BLaER1 (cell line): Measurements from ENCODE around the gene BAD.
"Not testable (repeated sequence)": the region's sequence is repeated elsewhere in the genome, so short reads cannot be mapped to it uniquely, and the experiment has no call there.

Experiments
- H3K27ac ChIP-seq: shearing (Covaris generic); formaldehyde crosslinking; 2 replicates; pipeline ENCODE4 v1.8.1; 2022
- H3K27me3 ChIP-seq: shearing (Covaris generic); formaldehyde crosslinking; 2 replicates; pipeline ENCODE4 v1.8.1; 2022
- H3K36me3 ChIP-seq: shearing (Covaris generic); formaldehyde crosslinking; 2 replicates; pipeline ENCODE4 v1.8.1; 2022
- H3K4me1 ChIP-seq: shearing (Covaris generic); formaldehyde crosslinking; 2 replicates; pipeline ENCODE4 v1.8.1; 2022
- H3K4me2 ChIP-seq: shearing (Covaris generic); formaldehyde crosslinking; 2 replicates; pipeline ENCODE4 v1.8.1; 2022
- H3K4me3 ChIP-seq: shearing (Covaris generic); formaldehyde crosslinking; 2 replicates; pipeline ENCODE4 v1.8.1; 2022
- H3K9ac ChIP-seq: shearing (Covaris generic); formaldehyde crosslinking; 2 replicates; pipeline ENCODE4 v1.8.1; 2022
- H3K9me3 ChIP-seq: shearing (Covaris generic); formaldehyde crosslinking; 2 replicates; pipeline ENCODE4 v1.8.1; 2022
- H4K20me1 ChIP-seq: shearing (Covaris generic); formaldehyde crosslinking; 2 replicates; pipeline ENCODE4 v1.8.1; 2022
- Cebpa-rat ChIP-seq: shearing (Covaris generic); IDR thresholded peaks from 2 replicates; pipeline ENCODE4 v1.8.1; 2022

BAD gene

GRCh38 chr11:64322925-64323260 lies 38.4 kb upstream of the BAD start:
- 0 out of 2 replicates have a peak overlapping the region, but pooled peaks have one; percentile 22 for H3K9ac ChIP-seq
- H3K9me3 ChIP-seq, result no peaks in the 10 kb centered on the region
- 0 out of 2 replicates have a peak overlapping the region, but pooled peaks have one; percentile 9 for H3K27ac ChIP-seq
- no peak overlapping the region for H3K4me3 ChIP-seq
- peak overlapping the region; percentile 39 for H3K4me2 ChIP-seq
- peaks cover 32% of the 10 kb centered on the region for H3K36me3 ChIP-seq
- peaks cover 35% of the 10 kb centered on the region for H3K4me1 ChIP-seq
- H4K20me1 ChIP-seq, result no peaks in the 10 kb centered on the region
- TF ChIP-seq Cebpa-rat, result no peak
- no peaks in the 10 kb centered on the region for H3K27me3 ChIP-seq

GRCh38 chr11:64321533-64321932 lies 37.1 kb upstream of the BAD start:
- Histone ChIP-seq H3K4me3 (no peak overlapping the region), H3K4me2 (no peak overlapping the region), H3K9ac (no peak overlapping the region), H3K4me1 (peaks cover 37% of the 10 kb centered on the region), H3K27me3 (no peaks in the 10 kb centered on the region), H3K36me3 (peaks cover 32% of the 10 kb centered on the region), H3K9me3 (no peaks in the 10 kb centered on the region), H4K20me1 (peaks cover 4% of the 10 kb centered on the region; the same call in 1 of the 2 replicates), H3K27ac (no peak overlapping the region)
- TF ChIP-seq Cebpa-rat, result no peak

DNA sequence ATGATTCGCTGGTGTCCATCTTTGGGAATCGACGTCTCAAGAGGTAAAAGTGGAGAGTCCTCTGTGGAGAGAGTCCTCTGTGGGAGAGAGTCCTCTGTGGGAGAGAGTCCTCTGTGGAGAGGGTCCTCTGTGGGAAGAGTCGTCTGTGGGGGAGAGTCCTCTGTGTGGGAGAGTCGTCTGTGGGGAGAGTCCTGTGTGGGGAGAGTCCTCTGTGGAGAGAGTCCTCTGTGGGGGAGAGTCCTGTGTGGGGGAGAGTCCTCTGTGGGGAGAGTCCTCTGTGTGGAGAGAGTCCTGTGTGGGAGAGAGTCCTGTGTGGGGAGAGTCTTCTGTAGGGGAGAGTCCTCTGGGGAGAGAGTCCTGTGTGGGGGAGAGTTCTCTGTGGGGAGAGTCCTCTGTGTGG lies 36.6 kb upstream of the BAD start:
- no peak for TF ChIP-seq Cebpa-rat
- Histone ChIP-seq H3K27ac (no peak overlapping the region), H3K4me3 (no peak overlapping the region), H3K4me1 (peaks cover 42% of the 10 kb centered on the region), H3K9me3 (no peaks in the 10 kb centered on the region), H3K27me3 (no peaks in the 10 kb centered on the region), H4K20me1 (peaks cover 9% of the 10 kb centered on the region; the same call in 1 of the 2 replicates), H3K4me2 (no peak overlapping the region), H3K36me3 (peaks cover 36% of the 10 kb centered on the region), H3K9ac (no peak overlapping the region)

DNA sequence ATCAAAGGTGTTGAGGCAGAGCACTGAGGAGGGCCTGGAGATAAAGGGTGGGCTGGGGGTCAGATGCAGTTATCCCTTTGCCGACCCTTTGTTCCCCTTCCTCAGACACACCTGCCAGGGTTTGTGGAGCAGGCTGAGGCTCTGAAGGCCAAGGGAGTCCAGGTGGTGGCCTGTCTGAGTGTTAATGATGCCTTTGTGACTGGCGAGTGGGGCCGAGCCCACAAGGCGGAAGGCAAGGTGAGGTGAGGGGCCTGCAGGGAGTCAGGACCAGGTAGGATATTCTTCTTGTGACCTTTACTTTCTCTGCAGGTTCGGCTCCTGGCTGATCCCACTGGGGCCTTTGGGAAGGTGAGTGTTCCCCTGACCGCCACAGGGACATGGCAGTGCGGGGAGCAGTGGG lies 36.1 kb upstream of the BAD start:
- H3K9me3 ChIP-seq, result no peaks in the 10 kb centered on the region
- no peak for TF ChIP-seq Cebpa-rat
- H3K4me1 ChIP-seq, result peaks cover 45% of the 10 kb centered on the region
- H4K20me1 ChIP-seq, result peaks cover 11% of the 10 kb centered on the region; the same call in 1 of the 2 replicates
- H3K36me3 ChIP-seq, result peaks cover 41% of the 10 kb centered on the region
- no peak overlapping the region for H3K4me3 ChIP-seq
- no peak overlapping the region for H3K9ac ChIP-seq
- no peak overlapping the region for H3K27ac ChIP-seq
- no peaks in the 10 kb centered on the region for H3K27me3 ChIP-seq
- H3K4me2 ChIP-seq, result no peak overlapping the region

- Histone ChIP-seq H3K4me3 (peak overlapping the region; percentile 95), H3K4me2 (peak overlapping the region; percentile 97), H3K27ac (peak overlapping the region; percentile 95), H3K4me1 (peaks cover 45% of the 10 kb centered on the region), H3K9ac (peak overlapping the region; percentile 84; the same call in 1 of the 2 replicates), H3K36me3 (peaks cover 56% of the 10 kb centered on the region), H3K9me3 (no peaks in the 10 kb centered on the region), H3K27me3 (no peaks in the 10 kb centered on the region), H4K20me1 (peaks cover 18% of the 10 kb centered on the region; the same call in 1 of the 2 replicates)
- 0 out of 2 replicates have a peak, but pooled peaks have one; percentile 21 for TF ChIP-seq Cebpa-rat
Observed at GRCh38 chr11:64318766-64319761, 34.6 kb upstream of the BAD start.

DNA sequence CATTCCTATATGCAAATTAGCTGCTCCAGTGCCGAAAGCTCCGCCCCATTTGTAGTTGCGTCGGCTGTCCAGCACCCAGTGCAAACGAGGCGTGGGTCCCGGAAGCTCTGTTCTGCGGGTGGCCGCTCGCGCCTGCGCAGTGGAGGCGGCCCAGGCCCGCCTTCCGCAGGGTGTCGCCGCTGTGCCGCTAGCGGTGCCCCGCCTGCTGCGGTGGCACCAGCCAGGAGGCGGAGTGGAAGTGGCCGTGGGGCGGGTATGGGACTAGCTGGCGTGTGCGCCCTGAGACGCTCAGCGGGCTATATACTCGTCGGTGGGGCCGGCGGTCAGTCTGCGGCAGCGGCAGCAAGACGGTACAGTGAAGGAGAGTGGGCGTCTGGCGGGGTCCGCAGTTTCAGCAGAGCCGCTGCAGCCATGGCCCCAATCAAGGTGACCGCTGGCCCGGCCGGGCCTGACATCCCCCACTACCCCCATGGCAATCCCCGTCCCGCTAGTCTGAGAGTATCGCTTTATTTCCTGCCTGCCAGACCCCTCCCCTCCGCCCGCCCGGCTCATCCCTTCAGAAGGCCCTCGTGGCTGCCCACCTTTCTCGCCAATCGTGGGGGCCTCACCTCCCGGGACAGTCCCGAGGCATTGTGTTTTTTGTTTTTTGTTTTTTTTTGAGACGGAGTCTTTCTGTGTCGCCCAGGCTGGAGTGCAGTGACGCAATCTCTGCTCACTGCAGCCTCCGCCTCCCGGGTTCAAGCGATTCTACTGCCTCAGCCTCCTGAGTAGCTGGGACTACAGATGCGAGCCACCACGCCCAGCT lies 33.7 kb upstream of the BAD start, which contains the start of gene PRDX5:
PRDX5 (plus strand) TSS at position 161 of the 805 bp plus-strand sequence; CDS start at position 256, 95 bp downstream.
- peak; percentile 75 for TF ChIP-seq Cebpa-rat
- peak within 1 kb of the TSS; percentile 95 for H3K4me3 ChIP-seq
- H4K20me1 ChIP-seq, result peaks cover 27% of the 10 kb centered on the region; the same call in 1 of the 2 replicates
- peak within 1 kb of the TSS; percentile 95 for H3K27ac ChIP-seq
- H3K9ac ChIP-seq, result peak within 1 kb of the TSS; percentile 84
- peaks cover 65% of the 10 kb centered on the region for H3K36me3 ChIP-seq
- peak within 1 kb of the TSS; percentile 97 for H3K4me2 ChIP-seq
- H3K27me3 ChIP-seq, result no peaks in the 10 kb centered on the region
- H3K9me3 ChIP-seq, result no peaks in the 10 kb centered on the region
- peaks cover 36% of the 10 kb centered on the region for H3K4me1 ChIP-seq

- Histone ChIP-seq H3K4me1 (peaks cover 29% of the 10 kb centered on the region), H3K4me2 (peak within 1 kb of the TSS; percentile 97), H3K9ac (peak within 1 kb of the TSS; percentile 84), H4K20me1 (peaks cover 34% of the 10 kb centered on the region), H3K9me3 (no peaks in the 10 kb centered on the region), H3K36me3 (peaks cover 65% of the 10 kb centered on the region), H3K27ac (peak within 1 kb of the TSS; percentile 95), H3K27me3 (no peaks in the 10 kb centered on the region), H3K4me3 (peak within 1 kb of the TSS; percentile 95)
- TF ChIP-seq Cebpa-rat, result no peak
Observed at GRCh38 chr11:64317325-64317960, 33.0 kb upstream of the BAD start, which contains the start of gene TRMT112. Gene TRMT112, minus strand, starts transcription at chr11:64317559. Its CDS starts 33 bp downstream, at chr11:64317526.

DNA sequence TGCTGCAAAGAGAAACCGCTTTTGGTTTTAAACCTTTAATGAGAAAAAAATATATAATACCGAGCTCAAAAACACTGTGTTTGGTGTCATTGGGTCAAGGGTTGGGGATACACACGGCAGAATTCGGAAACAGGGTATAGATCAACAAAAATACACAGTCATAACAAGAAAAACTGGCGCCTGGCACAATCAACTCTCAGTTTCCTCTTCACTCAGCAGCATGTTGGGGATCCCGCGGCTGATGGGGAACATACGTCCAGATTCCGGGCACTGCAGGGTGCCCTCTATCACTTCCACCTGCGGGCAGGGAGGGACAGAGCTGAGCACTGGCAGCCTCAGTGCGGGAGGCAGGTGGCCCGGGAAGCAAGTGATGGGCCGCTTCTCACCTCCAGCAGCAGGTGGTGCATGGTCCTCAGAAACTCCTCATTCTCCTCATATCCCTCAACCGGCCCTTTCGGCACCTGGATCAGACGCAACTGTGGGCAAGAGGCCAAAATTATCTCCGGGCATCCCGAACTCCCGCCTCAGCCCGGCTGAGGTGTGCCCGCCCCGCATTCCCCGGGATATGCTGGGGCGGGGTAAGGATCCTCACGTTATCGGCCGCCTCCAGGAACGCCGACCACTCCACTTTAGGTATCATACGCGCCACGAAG lies 32.3 kb upstream of the BAD start:
- H3K4me2 ChIP-seq, result peak overlapping the region; percentile 97
- H3K27ac ChIP-seq, result peak overlapping the region; percentile 95
- no peak for TF ChIP-seq Cebpa-rat
- H4K20me1 ChIP-seq, result peaks cover 36% of the 10 kb centered on the region
- H3K9me3 ChIP-seq, result no peaks in the 10 kb centered on the region
- peaks cover 25% of the 10 kb centered on the region for H3K4me1 ChIP-seq
- no peaks in the 10 kb centered on the region for H3K27me3 ChIP-seq
- H3K36me3 ChIP-seq, result peaks cover 62% of the 10 kb centered on the region
- peak overlapping the region; percentile 84 for H3K9ac ChIP-seq
- H3K4me3 ChIP-seq, result peak overlapping the region; percentile 95

- H3K36me3 ChIP-seq, result peaks cover 55% of the 10 kb centered on the region
- peak overlapping the region; percentile 84 for H3K9ac ChIP-seq
- H3K4me2 ChIP-seq, result peak overlapping the region; percentile 97
- H4K20me1 ChIP-seq, result peaks cover 40% of the 10 kb centered on the region
- not testable (repeated sequence) for H3K9me3 ChIP-seq, H3K27me3 ChIP-seq
- 0 out of 2 replicates have a peak overlapping the region, but pooled peaks have one; percentile 95 for H3K27ac ChIP-seq
- H3K4me3 ChIP-seq, result peak overlapping the region; percentile 95
- peaks cover 29% of the 10 kb centered on the region for H3K4me1 ChIP-seq
Observed at GRCh38 chr11:64315667-64316526, 31.4 kb upstream of the BAD start.
